ENCODE results near the gene TRAT1.

The TRAT1 gene

GRCh38 chr3:108862865-108863798 lies 40.5 kb downstream of the TRAT1 start:
- DNase-seq, result peak; percentile 63

- DNase-seq, result no peak
Measured at GRCh38 chr3:108863799-108864135, 41.2 kb downstream of the TRAT1 start.

- DNase-seq, result no peak
Measured at GRCh38 chr3:108877901-108878300, 55.3 kb downstream of the TRAT1 start.

- no peak for DNase-seq
Measured at GRCh38 chr3:108879915-108880314, 57.3 kb downstream of the TRAT1 start.

- no peak for DNase-seq
Measured at GRCh38 chr3:108882762-108883161, 60.2 kb downstream of the TRAT1 start.

- DNase-seq, result no peak
Measured at GRCh38 chr3:108883373-108883772, 60.8 kb downstream of the TRAT1 start.

GRCh38 chr3:108887121-108887520 lies 64.5 kb downstream of the TRAT1 start:
- DNase-seq, result no peak

GRCh38 chr3:108887777-108888176 lies 65.2 kb downstream of the TRAT1 start:
- no peak for DNase-seq

GRCh38 chr3:108891833-108892232 lies 69.2 kb downstream of the TRAT1 start:
- no peak for DNase-seq

- no peak for DNase-seq
Measured at GRCh38 chr3:108894981-108895380, 72.4 kb downstream of the TRAT1 start.

- no peak for DNase-seq
Measured at GRCh38 chr3:108897883-108898282, 75.3 kb downstream of the TRAT1 start.

- no peak for DNase-seq
Measured at GRCh38 chr3:108899530-108899929, 76.9 kb downstream of the TRAT1 start.
